Ishikawa (cell line): Measurements from ENCODE around the gene DCLRE1C.

Experiments
- CEBPB ChIP-seq: IDR thresholded peaks from 2 replicates; pipeline ENCODE4 v1.6.1; 2012
- CREB1 ChIP-seq: IDR thresholded peaks from 2 replicates; pipeline ENCODE4 v1.6.1; 2012; ENCODE audit warnings: low read depth
- EGR1 ChIP-seq: IDR thresholded peaks from 2 replicates; pipeline ENCODE4 v1.6.1; 2012
- EP300 ChIP-seq: IDR thresholded peaks from 2 replicates; pipeline ENCODE4 v1.6.1; 2012; ENCODE audit warnings: borderline replicate concordance
- FOXM1 ChIP-seq: IDR thresholded peaks from 2 replicates; pipeline ENCODE4 v1.6.1; 2012; ENCODE audit warnings: low read depth, borderline replicate concordance
- NFIC ChIP-seq: IDR thresholded peaks from 2 replicates; pipeline ENCODE4 v1.6.1; 2012
- RAD21 ChIP-seq: IDR thresholded peaks from 2 replicates; pipeline ENCODE4 v1.6.1; 2012; ENCODE audit warnings: low read depth
- TAF1 ChIP-seq: IDR thresholded peaks from 2 replicates; pipeline ENCODE4 v1.6.1; 2012; ENCODE audit warnings: low read depth, mild to moderate bottlenecking
- TCF12 ChIP-seq: IDR thresholded peaks from 2 replicates; pipeline ENCODE4 v1.6.1; 2012; ENCODE audit warnings: low read depth
- TEAD4 ChIP-seq: IDR thresholded peaks from 2 replicates; pipeline ENCODE4 v1.6.1; 2012
- USF1 ChIP-seq: IDR thresholded peaks from 2 replicates; pipeline ENCODE4 v1.6.1; 2012
- YY1 ChIP-seq: IDR thresholded peaks from 2 replicates; pipeline ENCODE4 v1.6.1; 2012; ENCODE audit warnings: low read depth
- ZBTB7A ChIP-seq: IDR thresholded peaks from 2 replicates; pipeline ENCODE4 v1.6.1; 2012; ENCODE audit warnings: low read depth
- TF ChIP-seq, protein P1 (sequence below): IDR thresholded peaks from 2 replicates; pipeline ENCODE4 v1.6.1; 2012
- TF ChIP-seq, protein P2 (sequence below): IDR thresholded peaks from 2 replicates; pipeline ENCODE4 v1.6.1; 2012; ENCODE audit warnings: low read depth, mild to moderate bottlenecking

Gene DCLRE1C

DNA sequence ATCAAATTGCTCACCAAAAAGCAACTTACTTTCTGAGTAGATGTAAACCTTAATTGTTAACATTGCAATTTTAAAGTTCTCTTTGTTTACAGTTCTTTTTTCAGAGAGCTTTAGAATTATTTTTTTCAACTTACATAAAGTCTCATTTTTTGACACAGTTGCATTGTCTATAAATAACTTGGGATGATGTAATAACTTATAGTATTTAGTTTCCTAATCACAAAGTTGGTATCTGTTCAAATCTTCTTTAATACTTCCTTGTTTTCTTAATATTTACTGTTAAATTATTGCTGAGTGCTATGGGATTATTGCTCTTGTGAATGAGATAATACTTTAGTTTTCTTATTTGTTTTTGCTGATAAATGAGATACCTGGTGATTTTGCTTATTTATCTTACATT, 94.1 kb downstream of the DCLRE1C start:
- TF ChIP-seq NFIC (no peak), FOXM1 (no peak), TEAD4 (no peak), TCF12 (no peak), CEBPB (no peak), TAF1 (no peak), YY1 (no peak), EP300 (no peak), CREB1 (no peak), EGR1 (no peak), RAD21 (no peak), ZBTB7A (no peak), USF1 (no peak)
- TF ChIP-seq, protein P1, sequence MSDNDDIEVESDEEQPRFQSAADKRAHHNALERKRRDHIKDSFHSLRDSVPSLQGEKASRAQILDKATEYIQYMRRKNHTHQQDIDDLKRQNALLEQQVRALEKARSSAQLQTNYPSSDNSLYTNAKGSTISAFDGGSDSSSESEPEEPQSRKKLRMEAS = no peak
- TF ChIP-seq, protein P2, sequence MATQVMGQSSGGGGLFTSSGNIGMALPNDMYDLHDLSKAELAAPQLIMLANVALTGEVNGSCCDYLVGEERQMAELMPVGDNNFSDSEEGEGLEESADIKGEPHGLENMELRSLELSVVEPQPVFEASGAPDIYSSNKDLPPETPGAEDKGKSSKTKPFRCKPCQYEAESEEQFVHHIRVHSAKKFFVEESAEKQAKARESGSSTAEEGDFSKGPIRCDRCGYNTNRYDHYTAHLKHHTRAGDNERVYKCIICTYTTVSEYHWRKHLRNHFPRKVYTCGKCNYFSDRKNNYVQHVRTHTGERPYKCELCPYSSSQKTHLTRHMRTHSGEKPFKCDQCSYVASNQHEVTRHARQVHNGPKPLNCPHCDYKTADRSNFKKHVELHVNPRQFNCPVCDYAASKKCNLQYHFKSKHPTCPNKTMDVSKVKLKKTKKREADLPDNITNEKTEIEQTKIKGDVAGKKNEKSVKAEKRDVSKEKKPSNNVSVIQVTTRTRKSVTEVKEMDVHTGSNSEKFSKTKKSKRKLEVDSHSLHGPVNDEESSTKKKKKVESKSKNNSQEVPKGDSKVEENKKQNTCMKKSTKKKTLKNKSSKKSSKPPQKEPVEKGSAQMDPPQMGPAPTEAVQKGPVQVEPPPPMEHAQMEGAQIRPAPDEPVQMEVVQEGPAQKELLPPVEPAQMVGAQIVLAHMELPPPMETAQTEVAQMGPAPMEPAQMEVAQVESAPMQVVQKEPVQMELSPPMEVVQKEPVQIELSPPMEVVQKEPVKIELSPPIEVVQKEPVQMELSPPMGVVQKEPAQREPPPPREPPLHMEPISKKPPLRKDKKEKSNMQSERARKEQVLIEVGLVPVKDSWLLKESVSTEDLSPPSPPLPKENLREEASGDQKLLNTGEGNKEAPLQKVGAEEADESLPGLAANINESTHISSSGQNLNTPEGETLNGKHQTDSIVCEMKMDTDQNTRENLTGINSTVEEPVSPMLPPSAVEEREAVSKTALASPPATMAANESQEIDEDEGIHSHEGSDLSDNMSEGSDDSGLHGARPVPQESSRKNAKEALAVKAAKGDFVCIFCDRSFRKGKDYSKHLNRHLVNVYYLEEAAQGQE = no peak

DNA sequence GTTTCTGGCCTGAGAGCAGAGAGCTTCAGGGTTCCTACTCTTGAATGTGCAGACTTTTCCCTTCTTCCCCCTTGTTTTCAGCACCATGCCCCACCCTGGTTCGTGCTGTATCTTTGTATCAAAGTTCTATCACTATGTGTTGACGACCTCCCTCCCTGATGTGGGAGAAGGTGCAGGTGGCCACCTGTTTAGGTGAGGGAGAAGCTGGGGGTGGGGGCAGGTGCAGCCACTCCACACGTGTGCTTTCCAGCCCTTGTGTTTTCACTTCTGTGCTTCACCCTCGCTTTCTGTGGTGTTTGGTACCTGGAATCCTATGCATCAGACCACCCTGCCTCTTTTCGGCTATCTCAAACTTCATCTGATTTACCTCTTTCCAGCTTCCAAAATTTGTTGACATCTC, 94.9 kb downstream of the DCLRE1C start:
- TF ChIP-seq, protein P2 = no peak
- TF ChIP-seq TAF1 = no peak

DNA sequence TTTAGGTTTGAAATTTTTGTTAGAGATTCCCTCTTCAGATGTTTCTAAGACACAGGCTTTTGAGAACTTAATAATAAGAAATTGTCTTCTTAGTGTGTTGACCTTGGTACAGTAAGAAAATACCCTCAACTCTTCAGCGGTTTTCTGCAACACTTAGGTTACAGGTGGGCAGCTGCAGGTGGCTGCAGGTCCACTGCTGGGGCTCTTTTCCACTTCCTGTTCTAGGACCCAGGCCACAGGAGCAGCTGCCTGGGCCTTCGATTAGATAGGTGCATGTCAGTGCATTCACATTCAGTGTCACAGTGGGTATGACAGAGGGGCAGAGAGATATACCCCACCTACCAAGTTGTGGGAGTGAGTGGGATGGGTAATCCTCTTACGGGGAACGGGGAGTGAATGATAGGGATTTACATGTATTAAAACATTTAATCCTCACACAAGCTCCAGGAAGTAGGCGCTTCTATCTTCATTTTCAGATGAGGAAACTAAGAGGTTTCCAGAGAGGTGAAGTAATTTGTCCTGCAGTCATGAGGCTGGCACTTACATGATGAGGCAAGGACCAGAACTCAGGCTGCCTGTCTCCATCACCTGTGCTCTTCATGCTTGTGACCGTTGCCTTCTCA, 95.4 kb downstream of the DCLRE1C start:
- TF ChIP-seq USF1 (no peak), EGR1 (no peak), TCF12 (no peak), YY1 (no peak), RAD21 (no peak), CREB1 (no peak), EP300 (no peak), TEAD4 (no peak), CEBPB (no peak), TAF1 (no peak), NFIC (no peak), FOXM1 (no peak), ZBTB7A (no peak)
- TF ChIP-seq, protein P2 = no peak
- TF ChIP-seq, protein P1 = no peak

GRCh38 chr10:14855453-14855852, 98.4 kb downstream of the DCLRE1C start:
- TF ChIP-seq FOXM1 = no peak
- TF ChIP-seq EGR1 = no peak
- no peak for TF ChIP-seq YY1
- no peak for TF ChIP-seq NFIC
- TF ChIP-seq, protein P1 = no peak
- TF ChIP-seq RAD21 = no peak
- TF ChIP-seq USF1 = no peak
- no peak for TF ChIP-seq CEBPB
- TF ChIP-seq TCF12 = no peak
- TF ChIP-seq, protein P2 = no peak
